NOMO-1 treated with DMSO at 0.1 percent for 48 hours (cell line): ENCODE data around the gene HMX1.

Experiments used
- DNase-seq: peaks from one replicate; lab custom pipeline; 2025; ENCODE audit not compliant: unreplicated experiment; lab: John Stamatoyannopoulos, UW

Gene HMX1

DNA sequence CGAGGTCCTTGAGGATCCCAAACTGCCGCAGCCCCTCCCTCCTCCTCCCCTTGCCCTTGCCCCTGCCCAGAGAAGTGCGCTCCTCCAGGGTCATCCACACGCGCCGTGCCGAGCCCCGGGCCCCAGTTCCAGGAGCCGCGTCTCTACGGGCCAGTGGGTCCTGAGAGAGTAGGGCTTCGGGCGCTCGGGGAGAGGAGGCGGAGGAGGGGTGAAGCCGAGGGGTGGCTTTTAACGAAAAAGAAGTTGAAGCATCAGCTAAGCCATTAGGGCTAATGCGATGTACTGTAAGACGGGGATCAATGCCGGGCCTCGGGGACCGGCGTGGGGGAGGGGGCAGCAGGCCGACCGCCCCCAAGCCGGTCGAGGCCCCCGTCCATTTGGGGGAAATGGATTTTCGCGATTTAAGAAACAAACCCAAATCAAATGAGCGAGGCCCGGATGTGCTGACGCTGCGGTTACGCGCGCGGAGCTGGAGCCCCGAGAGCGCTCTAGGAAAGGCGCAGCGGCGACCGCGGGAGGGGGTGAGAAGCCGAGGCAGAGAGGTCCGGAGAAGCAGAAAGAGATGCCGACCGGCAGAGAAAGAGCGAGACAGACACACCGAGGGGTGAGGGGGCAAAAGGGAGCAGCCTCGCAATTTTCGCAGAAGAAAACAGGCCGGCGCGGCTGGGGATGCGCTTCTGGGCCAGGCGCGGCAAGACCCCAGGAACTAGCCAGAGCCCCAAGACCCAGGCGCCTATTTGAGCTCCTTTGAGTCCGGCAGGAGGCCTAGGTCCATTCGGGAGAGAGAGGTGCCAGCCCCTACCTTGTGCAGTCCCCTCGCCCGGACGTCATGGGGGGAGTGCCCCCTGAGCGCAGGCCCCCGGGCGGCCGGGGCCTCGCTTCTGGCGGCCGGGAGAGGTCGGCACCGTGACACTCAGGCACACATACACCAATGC, 13.6 kb downstream of the HMX1 start:
- no peak for DNase-seq

- DNase-seq, result no peak
Measured at GRCh38 chr4:8856835-8857621, 14.6 kb downstream of the HMX1 start.

DNA sequence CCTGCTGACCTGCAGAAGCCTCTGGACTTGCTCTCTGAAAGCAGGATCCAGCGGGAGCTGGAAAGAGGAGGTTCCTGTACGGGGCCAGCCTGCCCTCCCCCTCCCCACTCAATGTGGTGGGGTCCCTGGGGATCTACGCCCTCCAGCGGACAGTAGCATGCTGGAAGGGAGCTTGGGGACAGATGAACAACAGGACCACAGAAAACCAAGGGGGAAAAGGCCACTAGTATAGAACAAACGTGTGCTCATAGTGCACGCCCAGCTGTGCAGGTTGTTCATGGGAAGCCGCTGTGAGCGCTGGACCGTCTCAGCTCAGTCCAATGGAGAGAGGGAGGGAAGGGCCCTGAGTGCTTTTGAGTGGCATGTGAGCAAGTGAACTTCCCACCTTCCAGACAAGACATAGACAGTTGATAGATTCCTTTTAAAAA, 15.8 kb downstream of the HMX1 start:
- DNase-seq, result no peak

- no peak for DNase-seq
Measured at GRCh38 chr4:8854931-8855330, 16.7 kb downstream of the HMX1 start.

GRCh38 chr4:8854016-8854415, 17.6 kb downstream of the HMX1 start:
- no peak for DNase-seq

DNA sequence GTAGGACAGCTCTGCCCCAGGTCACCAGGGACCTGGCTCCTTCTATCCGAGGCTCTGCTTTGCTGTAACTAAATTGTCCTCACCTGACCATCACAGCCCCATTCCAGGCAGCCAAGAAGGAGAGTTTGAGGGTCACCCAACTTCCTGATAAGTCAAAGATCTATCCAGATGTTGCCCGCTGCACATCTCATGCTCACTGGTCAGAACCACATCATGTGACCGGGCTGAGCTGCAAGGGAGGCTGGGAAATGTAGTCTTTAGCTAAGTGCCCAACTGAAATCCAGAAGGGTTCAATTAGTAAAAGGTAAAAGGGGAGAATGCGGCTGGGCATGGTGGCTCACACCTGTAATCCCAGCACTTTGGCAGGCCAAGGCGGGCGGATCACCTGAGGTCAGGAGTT, 18.4 kb downstream of the HMX1 start:
- no peak for DNase-seq

DNA sequence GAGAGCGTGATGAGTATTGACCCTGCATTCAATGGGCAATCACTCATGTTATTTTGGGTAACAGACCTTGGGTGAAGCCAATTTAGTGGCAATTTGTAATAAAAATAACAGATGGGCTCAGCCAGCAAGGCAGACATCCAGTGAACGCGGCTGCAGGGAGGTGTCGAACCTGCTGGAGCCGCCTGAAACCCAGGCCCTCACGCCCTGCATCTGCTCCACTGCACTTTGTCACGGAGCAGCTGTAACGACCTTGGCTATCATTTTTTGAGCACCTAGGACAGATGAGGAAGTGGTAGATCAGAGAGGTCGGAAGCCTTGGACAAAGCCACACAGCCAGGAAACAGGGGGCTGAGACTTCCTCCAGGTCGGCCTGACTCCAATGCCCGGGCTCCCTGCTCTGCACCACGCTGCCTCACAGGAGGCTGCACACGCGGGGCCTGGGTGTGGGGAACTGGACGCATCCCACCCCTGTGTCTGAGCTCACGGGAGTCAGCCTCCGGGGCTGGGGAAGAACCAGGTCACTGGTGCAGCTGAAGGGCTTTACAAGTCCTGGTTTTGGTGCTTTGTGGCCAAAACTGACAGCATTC, 19.4 kb downstream of the HMX1 start:
- DNase-seq, result no peak

DNA sequence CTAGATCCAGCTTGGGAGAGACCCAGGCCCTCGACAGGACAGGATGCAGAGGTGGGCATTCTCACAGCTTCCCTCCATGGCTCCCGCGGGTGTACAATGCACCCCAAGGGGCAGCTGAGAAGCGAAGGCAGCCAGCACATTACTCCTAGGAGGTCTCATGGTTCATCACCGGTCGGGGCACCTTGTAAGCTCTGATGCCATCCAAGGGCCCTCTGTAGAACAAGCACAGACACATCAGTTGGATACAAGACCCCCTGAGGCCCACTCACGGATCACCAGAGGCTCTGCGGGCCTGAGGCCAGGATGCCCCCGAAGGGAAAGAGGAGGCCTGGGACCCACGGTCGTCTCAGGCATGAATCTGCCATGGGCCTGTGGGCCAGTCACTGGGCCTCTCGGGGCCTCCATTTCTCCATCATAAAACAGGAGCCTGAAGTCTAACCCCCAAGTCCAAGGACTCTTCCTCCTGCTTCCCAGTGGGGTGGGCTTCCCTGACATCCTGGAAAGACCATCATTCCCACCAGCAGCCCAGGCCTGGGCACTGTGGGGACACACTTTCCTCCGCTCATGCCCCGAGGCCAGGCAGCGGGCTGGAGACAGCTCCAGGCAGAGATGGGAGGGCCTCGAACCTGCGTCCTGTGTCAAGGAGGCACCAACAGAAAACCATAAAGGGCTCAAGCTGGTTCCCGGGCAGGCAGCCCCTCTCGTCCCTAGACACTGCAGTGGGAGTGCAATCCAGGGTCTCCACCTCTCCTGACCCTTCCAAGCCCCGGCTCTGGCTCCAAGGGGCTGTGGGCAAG, 20.1 kb downstream of the HMX1 start:
- DNase-seq, result no peak

GRCh38 chr4:8850830-8851188, 20.8 kb downstream of the HMX1 start:
- DNase-seq, result no peak

- DNase-seq, result no peak
Measured at GRCh38 chr4:8850074-8850829, 21.4 kb downstream of the HMX1 start.

GRCh38 chr4:8849266-8850073, 22.2 kb downstream of the HMX1 start:
- no peak for DNase-seq

DNA sequence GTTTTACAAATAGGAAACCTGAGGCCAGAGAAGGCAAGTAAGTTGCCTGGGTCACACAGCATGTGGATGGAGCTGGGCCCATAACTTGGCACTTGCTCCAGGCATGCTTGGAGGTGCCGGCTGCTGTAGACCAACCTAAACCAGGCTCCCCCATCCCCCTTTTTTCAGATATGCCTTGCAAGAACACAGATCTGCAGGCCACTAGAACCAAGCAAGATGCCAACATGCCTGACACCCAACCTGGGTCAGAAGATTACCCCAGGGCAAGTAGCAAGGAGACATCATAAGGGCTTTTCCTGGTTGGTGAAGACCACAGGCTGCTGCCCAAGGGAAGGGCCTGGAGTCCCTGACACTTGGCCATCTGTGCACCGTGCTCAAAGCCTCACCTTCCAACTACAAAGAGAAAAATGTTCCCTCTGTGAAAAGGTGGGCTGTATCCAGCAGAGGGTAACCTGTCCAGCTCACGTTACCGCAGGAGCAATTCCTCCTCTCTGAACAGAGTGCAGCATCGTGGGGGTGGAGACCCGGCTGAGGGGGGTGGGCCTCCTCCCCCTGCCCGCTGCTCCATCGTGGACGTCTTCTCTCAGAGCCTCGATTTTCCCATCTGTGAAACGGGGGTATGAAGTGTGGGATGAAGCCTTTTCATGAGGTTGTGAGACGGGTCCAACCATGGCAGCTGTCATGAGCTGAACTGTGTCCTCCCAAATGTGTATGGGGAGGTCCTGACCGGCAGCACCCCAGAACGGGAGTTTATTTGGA, 23.0 kb downstream of the HMX1 start:
- no peak for DNase-seq

GRCh38 chr4:8847764-8848163, 23.9 kb downstream of the HMX1 start:
- no peak for DNase-seq

DNA sequence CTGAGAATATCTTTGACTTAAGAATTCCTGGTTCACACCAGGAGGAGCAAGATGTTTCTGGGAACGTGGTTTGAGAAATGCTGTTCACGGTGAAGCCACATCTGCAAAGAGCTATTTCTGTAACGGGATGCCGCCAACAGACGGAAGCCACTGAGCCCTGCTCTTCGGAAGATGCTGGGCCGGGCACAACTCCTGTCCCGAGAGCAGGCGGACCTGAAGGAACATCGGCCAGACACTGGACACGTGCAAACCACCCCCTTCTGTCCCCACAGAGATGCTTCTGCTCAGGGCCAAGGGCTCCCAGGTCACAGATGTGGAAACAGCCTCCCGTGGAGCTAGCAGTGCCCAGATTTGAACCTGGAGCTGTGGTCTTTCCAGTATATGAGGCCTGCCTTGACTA, 24.3 kb downstream of the HMX1 start:
- no peak for DNase-seq

GRCh38 chr4:8846826-8847225, 24.8 kb downstream of the HMX1 start:
- no peak for DNase-seq

DNA sequence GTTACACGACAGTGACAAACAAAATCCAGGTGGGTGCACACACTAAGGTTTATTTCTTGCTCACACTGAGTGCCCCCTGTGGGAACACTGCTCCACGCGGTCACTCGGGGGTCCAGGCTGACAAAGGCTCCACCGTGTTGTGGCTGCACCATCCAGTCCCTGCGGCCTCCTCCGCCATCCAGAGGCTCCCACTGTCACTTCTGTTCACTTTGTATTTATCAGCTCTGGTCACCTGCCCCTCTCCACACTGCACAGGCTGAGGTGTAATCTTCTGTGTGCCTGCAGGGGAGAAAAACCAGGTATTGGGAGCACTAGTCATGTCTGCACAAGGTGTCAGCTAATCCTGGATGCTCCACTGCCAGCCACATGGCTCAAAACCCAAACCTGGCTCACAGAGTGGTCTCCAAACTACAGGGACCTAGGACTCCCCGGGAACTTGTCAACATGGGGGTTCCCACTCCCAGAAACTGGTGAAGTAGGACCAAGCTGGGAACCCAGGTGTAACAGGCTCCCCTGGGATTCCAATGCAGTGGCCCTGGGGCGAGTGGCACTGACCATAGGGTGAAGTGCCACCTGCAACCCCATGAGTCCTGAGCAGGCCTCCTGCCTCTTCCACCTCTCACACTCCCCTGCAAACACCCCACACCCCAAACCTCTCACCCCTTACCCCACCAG, 25.5 kb downstream of the HMX1 start:
- no peak for DNase-seq

DNA sequence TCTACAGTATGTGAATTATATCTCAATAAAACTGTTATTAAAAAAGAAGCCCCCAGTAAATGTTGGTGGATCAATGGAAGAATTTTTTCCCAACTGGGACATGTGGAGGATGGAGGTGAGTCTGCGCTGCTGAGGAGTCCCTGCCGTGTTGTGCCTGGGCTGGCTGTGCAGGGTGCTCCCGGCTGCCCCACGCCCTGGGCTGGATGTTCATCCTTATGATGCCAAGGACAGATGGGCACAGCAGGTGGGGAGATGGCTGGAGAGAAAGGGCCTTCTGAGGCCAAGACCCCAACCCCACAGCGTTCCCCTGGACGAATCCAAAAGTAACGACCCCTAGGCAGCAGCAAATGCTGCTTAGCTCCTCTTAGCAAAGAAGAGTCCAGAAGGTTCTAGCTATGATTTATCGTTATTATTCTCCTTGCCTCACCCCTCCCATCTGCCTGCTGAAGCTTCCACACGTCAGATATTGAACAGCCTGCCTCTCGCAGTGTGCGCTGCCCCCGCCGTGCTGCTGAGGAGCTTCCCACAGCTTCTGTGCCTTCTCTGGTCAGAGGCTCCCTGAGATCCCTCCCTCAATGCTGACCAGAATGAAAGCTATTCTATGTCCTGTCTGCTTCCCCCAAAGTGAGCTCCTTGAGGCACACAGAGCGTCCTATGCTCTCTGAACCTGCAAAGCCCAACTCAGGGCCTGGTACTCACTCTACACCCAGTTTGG, 26.5 kb downstream of the HMX1 start:
- DNase-seq, result no peak

DNA sequence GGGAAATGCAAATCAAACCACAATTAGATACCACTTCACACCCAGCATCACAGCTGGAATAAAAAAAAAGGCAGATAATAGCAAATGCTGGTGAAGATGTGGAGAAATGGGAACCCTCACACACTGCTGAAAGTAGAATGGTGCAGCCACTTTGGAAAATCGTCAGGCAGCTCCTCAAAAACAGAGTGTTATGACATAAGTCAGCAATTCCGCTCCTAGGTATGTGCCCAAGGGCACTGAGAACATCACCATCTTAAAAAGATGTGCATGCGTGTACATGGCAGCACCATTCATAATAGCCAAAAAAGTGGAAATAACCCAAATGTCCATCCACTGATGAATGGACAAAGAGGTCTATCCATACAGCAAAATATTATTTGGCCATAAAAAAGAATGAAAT, 28.0 kb downstream of the HMX1 start:
- DNase-seq, result no peak
